ENCODE measurements around the gene ENTPD3. TPM values are rescaled to one million over a fixed set of nuclear protein-coding genes. Genes with fewer than 3 reads are reported as not detected.

Gene ENTPD3
- total and polyA plus RNA-seq, 2 donors (not counting 1 experiment from before 2014, with no cell fraction given): not detected

GRCh38 chr3:40377822-40378221 is 9.2 kb upstream of the ENTPD3 start:
- Histone ChIP-seq H3K79me2 (ENCODE audit: control insufficient read depth, insufficient read depth, low read length) (no peaks in the 10 kb centered on the region), H3K9ac (ENCODE audit: low read length) (no peak overlapping the region), H3K27ac (ENCODE audit: low read length in 2 of 2) (no peak overlapping the region), H3K27me3 (replicated peaks in 1 of 4; ENCODE audit: control extremely low read depth in 1 of 4, control insufficient read depth in 3 of 4, insufficient read depth in 4 of 4, low read length in 3 of 4) (no peaks in the 10 kb centered on the region), H3K9me3 (ENCODE audit: control extremely low read depth in 1 of 3, control insufficient read depth in 2 of 3, insufficient read depth in 1 of 3, low read length in 2 of 3) (peaks cover 0 to 3% (median 0%) of the 10 kb centered on the region in 3 donors), H3K36me3 (replicated peaks in 1 of 2; ENCODE audit: control extremely low read depth in 1 of 2, control insufficient read depth in 1 of 2, extremely low read depth in 1 of 2, insufficient read depth in 2 of 2, low read length in 1 of 2) (no peaks in the 10 kb centered on the region), H2AFZ (ENCODE audit: insufficient read depth, low read depth, low read length, poor library complexity, severe bottlenecking) (no peak overlapping the region), H3K4me2 (replicated peaks; ENCODE audit: low read depth, low read length, poor library complexity, severe bottlenecking) (no peak overlapping the region), H4K20me1 (ENCODE audit: control insufficient read depth, insufficient read depth, low read length, poor library complexity, severe bottlenecking) (no peaks in the 10 kb centered on the region), H3K4me1 (ENCODE audit: control insufficient read depth in 2 of 2, insufficient read depth in 2 of 2, low read length in 2 of 2) (no peaks in the 10 kb centered on the region), H3K4me3 (ENCODE audit: control extremely low read depth in 1 of 5, extremely low read depth in 1 of 5, insufficient read depth in 1 of 5, low read depth in 2 of 5, low read length in 4 of 5) (no peak overlapping the region)
- TF ChIP-seq EZH2 (IDR thresholded peaks at IDR 0.05; ENCODE audit: borderline replicate concordance, insufficient read depth, low read depth, low read length, poor library complexity, severe bottlenecking) (no peak), CTCF (IDR thresholded peaks at IDR 0.05) (no peak)
- POLR2A ChIA-PET: no interaction called here
- H3K27me3 Mint-ChIP-seq: peaks cover 10% of the 10 kb centered on the region
- no peak for ATAC-seq (ENCODE audit: low read depth)
- WGBS (ENCODE audit: insufficient coverage): no CpG with 5 or more reads among the region's 1 CpG
- no peak overlapping the region for H3K4me3 Mint-ChIP-seq
- H3K27ac Mint-ChIP-seq: no peak overlapping the region
- DNase-seq: no peak
- intact Hi-C loops (cut with micrococcal nuclease): no loop called here
- CTCF ChIA-PET: no interaction called here
- H3K4me1 Mint-ChIP-seq: no peaks in the 10 kb centered on the region
- H3K9me3 Mint-ChIP-seq (ENCODE audit: insufficient read depth): no peaks in the 10 kb centered on the region

DNA sequence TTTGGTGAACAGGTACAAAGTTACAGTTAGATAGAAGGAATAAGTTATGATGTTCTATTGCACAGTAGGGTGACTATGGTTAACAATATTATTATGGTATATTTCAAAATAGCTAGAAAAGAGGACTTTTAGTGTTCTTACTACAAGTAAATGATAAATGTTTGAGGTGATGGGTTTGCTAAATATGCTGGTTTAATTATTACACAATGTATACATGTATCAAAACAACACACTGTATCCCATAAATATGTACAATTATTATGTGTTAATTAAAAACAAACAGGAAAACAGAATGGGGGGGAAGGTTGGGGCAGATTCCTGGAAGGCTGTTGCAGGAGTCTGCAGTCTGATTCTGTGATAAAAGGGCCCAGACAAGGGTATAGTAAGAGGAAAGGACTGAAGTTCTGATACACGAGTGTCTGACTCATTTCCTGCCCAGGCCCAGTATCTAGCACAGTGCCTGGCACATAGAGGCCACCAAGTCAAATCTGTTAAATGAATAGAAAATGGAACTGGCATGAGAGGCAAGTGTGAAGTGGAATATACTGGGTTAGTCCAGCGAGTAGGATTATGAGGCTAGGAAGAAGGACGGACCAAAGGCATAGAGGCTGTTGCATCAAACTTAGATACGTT is 7.2 kb upstream of the ENTPD3 start:
- H3K9me3 Mint-ChIP-seq (ENCODE audit: insufficient read depth): no peaks in the 10 kb centered on the region
- H3K4me1 Mint-ChIP-seq: no peaks in the 10 kb centered on the region

More for the DNA sequence above, 7.2 kb upstream of the ENTPD3 start:
- ChIA-PET CTCF (no interaction called here), POLR2A (no interaction called here)
- Histone ChIP-seq H3K27me3 (replicated peaks in 1 of 4; ENCODE audit: control extremely low read depth in 1 of 4, control insufficient read depth in 3 of 4, insufficient read depth in 4 of 4, low read length in 3 of 4) (no peaks in the 10 kb centered on the region), H3K79me2 (ENCODE audit: control insufficient read depth, insufficient read depth, low read length) (no peaks in the 10 kb centered on the region), H3K4me2 (replicated peaks; ENCODE audit: low read depth, low read length, poor library complexity, severe bottlenecking) (no peak overlapping the region), H2AFZ (ENCODE audit: insufficient read depth, low read depth, low read length, poor library complexity, severe bottlenecking) (no peak overlapping the region), H3K27ac (ENCODE audit: low read length in 2 of 2) (no peak overlapping the region), H4K20me1 (ENCODE audit: control insufficient read depth, insufficient read depth, low read length, poor library complexity, severe bottlenecking) (no peaks in the 10 kb centered on the region), H3K4me3 (ENCODE audit: control extremely low read depth in 1 of 5, extremely low read depth in 1 of 5, insufficient read depth in 1 of 5, low read depth in 2 of 5, low read length in 4 of 5) (no peak overlapping the region), H3K36me3 (replicated peaks in 1 of 2; ENCODE audit: control extremely low read depth in 1 of 2, control insufficient read depth in 1 of 2, extremely low read depth in 1 of 2, insufficient read depth in 2 of 2, low read length in 1 of 2) (no peaks in the 10 kb centered on the region), H3K9me3 (ENCODE audit: control extremely low read depth in 1 of 3, control insufficient read depth in 2 of 3, insufficient read depth in 1 of 3, low read length in 2 of 3) (peaks cover 0 to 3% (median 0%) of the 10 kb centered on the region in 3 donors), H3K4me1 (ENCODE audit: control insufficient read depth in 2 of 2, insufficient read depth in 2 of 2, low read length in 2 of 2) (no peaks in the 10 kb centered on the region), H3K9ac (ENCODE audit: low read length) (no peak overlapping the region)
- H3K4me3 Mint-ChIP-seq: no peak overlapping the region
- ATAC-seq (ENCODE audit: low read depth) (no peak), DNase-seq (no peak)
- peaks cover 16% of the 10 kb centered on the region for H3K27me3 Mint-ChIP-seq
- intact Hi-C loops (cut with micrococcal nuclease): no loop called here
- TF ChIP-seq CTCF (IDR thresholded peaks at IDR 0.05) (no peak), EZH2 (IDR thresholded peaks at IDR 0.05; ENCODE audit: borderline replicate concordance, insufficient read depth, low read depth, low read length, poor library complexity, severe bottlenecking) (no peak)
- 75% methylated on average over 4 of the region's 4 CpGs for WGBS (ENCODE audit: insufficient coverage)
- no peak overlapping the region for H3K27ac Mint-ChIP-seq
